Testis (tissue), 3 donors: Measurements from ENCODE around the gene SPATA32. TPM values are rescaled to one million over a fixed set of nuclear protein-coding genes. Genes with fewer than 3 reads are reported as not detected.

Source experiments
- DNase-seq: peaks from one replicate; pipeline ENCODE4 v3.0.0-alpha.2; 2019
- H3K27ac ChIP-seq, 2 donors: fragments of 200-600 bp; sonication (generic); one replicate each; pipeline ENCODE4 v1.5.1; 2019
- H3K27me3 ChIP-seq: fragments of 200-600 bp; sonication (generic); one replicate; pipeline ENCODE4 v1.5.1; 2019
- H3K36me3 ChIP-seq: fragments of 200-600 bp; sonication (generic); one replicate; pipeline ENCODE4 v1.5.1; 2017; ENCODE audit warnings: low read depth; ENCODE audit errors: missing control alignments
- H3K4me1 ChIP-seq: fragments of 200-600 bp; sonication (generic); one replicate; pipeline ENCODE4 v1.5.1; 2019
- H3K4me3 ChIP-seq, 2 donors: fragments of 200-600 bp; sonication (generic); one replicate each; pipeline ENCODE4 v1.5.1; 2017 to 2019
- H3K9me3 ChIP-seq: fragments of 200-600 bp; sonication (generic); one replicate; pipeline ENCODE4 v1.5.1; 2017
- POLR2A ChIP-seq: fragments of 450-650 bp; IDR thresholded peaks from one replicate; pipeline ENCODE4 v1.6.1; 2017; ENCODE audit warnings: antibody characterized with exemption, mild to moderate bottlenecking, moderate library complexity
- WGBS, 2 donors: methylation state at CpG; one replicate each; pipeline ENCODE4 v1.1.5; 2018; 5-methylcytosine and 5-hydroxymethylcytosine counted together
- intact Hi-C: fragments of 100-400 bp; cut with DNase I; formaldehyde crosslinking; loops from one replicate; pipeline ENCODE4 v1.15.1; 2023; ENCODE audit warnings: low total_unique reads
- polyA plus RNA-seq: library from polyadenylated mRNA; stranded (reverse); fragments of 350-450 nt; fragmentation: Illumina TruSeq; extraction: RNeasy Lipid Tissue Mini Kit (QIAGEN cat#74804); gene quantifications from one replicate; pipeline ENCODE4 v1.2.3, GENCODE V29; 2014; ENCODE audit warnings: low read depth, low replicate concordance; ENCODE audit not compliant: insufficient read depth
- total RNA-seq, 2 donors: library from RNA; depleted of rRNA; stranded (reverse); fragments of >200 nt; gene quantifications; one replicate each; pipeline ENCODE4 v1.2.3, GENCODE V29; 2016
- TF ChIP-seq, protein P1 (sequence below), 3 experiments: fragments of 450-650 bp in 2 of 3; fragments of 200-600 bp in 1 of 3; sonication (generic) in 1 of 3; IDR thresholded peaks; one replicate each; pipeline ENCODE4 v1.5.1; 2016 to 2019; ENCODE audit warnings: antibody characterized with exemption in 3 of 3, mild to moderate bottlenecking in 2 of 3, moderate library complexity in 1 of 3

Gene SPATA32
- total and polyA plus RNA-seq, 3 donors from 2014 or later = 15.5 to 72.0 (median 47.4) TPM

GRCh38 chr17:45248132-45248957 is 13.5 kb downstream of the SPATA32 start:
- H3K4me1 ChIP-seq = peaks cover 20% of the 10 kb centered on the region
- peak overlapping the region; percentile 34 to 59 for H3K4me3 ChIP-seq
- WGBS, 2 donors = 21 to 32% methylated on average over 13 to 36 of the region's 39 CpGs
- no peaks in the 10 kb centered on the region for H3K36me3 ChIP-seq
- no peaks in the 10 kb centered on the region for H3K27me3 ChIP-seq
- intact Hi-C loops = no loop called here
- DNase-seq = no peak
- no peak for TF ChIP-seq POLR2A
- TF ChIP-seq, protein P1, sequence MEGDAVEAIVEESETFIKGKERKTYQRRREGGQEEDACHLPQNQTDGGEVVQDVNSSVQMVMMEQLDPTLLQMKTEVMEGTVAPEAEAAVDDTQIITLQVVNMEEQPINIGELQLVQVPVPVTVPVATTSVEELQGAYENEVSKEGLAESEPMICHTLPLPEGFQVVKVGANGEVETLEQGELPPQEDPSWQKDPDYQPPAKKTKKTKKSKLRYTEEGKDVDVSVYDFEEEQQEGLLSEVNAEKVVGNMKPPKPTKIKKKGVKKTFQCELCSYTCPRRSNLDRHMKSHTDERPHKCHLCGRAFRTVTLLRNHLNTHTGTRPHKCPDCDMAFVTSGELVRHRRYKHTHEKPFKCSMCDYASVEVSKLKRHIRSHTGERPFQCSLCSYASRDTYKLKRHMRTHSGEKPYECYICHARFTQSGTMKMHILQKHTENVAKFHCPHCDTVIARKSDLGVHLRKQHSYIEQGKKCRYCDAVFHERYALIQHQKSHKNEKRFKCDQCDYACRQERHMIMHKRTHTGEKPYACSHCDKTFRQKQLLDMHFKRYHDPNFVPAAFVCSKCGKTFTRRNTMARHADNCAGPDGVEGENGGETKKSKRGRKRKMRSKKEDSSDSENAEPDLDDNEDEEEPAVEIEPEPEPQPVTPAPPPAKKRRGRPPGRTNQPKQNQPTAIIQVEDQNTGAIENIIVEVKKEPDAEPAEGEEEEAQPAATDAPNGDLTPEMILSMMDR (IDR thresholded peaks at IDR 0.05) = no peak
- no peak overlapping the region for H3K27ac ChIP-seq
- no peaks in the 10 kb centered on the region for H3K9me3 ChIP-seq

DNA sequence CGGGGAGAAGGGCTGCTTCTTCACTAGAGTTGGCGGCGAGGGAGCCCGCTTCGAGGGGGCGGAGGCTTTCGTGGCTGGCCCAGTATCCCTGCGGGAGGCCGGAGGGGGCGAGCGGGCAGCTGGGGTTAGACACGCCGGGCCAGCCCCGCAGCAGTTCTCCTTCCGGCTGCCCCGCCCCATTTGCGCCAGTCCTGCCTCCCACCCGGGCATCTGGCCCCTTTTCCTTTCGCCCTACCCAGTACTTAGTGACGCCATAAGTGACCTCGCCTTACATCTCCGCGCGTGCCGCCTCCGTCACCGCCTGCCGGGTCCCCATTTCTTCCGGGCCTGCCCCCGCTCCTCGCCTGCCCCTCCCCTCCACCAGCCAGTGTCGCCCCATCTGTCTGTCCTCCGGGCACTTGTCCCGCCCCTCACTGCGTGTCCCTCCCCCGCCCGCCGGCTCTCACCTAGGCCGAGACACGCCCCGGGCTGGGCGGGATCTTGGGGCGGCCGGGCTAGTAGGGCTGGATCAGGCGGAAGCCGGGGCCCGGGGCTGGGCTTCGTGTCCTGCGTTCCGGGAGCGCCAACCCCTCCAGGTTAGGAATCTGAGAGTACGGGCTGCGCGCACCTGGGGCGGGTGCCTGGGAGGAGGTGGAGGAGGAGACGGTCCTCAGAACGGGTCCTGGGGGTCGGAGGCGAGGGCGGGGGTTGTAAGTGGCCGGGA is 14.3 kb downstream of the SPATA32 start:
- no peaks in the 10 kb centered on the region for H3K36me3 ChIP-seq
- TF ChIP-seq, protein P1 (IDR thresholded peaks at IDR 0.05) = no peak
- H3K4me1 ChIP-seq = peaks cover 17% of the 10 kb centered on the region
- no peaks in the 10 kb centered on the region for H3K27me3 ChIP-seq
- DNase-seq = peak; percentile 91
- WGBS, 2 donors = 1 to 6% methylated on average over 37 to 61 of the region's 61 CpGs
- intact Hi-C loops = no loop called here
- peak overlapping the region; percentile 34 to 59 for H3K4me3 ChIP-seq
- no peak overlapping the region for H3K27ac ChIP-seq
- no peaks in the 10 kb centered on the region for H3K9me3 ChIP-seq

- Histone ChIP-seq H3K4me3 (peak overlapping the region; percentile 34 to 59), H3K4me1 (peaks cover 17% of the 10 kb centered on the region), H3K9me3 (no peaks in the 10 kb centered on the region), H3K36me3 (no peaks in the 10 kb centered on the region), H3K27me3 (no peaks in the 10 kb centered on the region), H3K27ac (peak overlapping the region in 1 of 2 donors; percentile 6)
- peak; percentile 50 for DNase-seq
- intact Hi-C loops = no loop called here
- 0 to 8% methylated on average over 14 to 33 of the region's 33 CpGs for WGBS, 2 donors
- TF ChIP-seq POLR2A = no peak
- TF ChIP-seq, protein P1 (IDR thresholded peaks at IDR 0.05) = peak in 2 of 3 experiments; percentile 26 to 36
Observed at GRCh38 chr17:45246861-45247428, 14.9 kb downstream of the SPATA32 start.

- 36 to 61% methylated on average over 8 of the region's 8 CpGs for WGBS, 2 donors
- H3K9me3 ChIP-seq = no peaks in the 10 kb centered on the region
- no peak overlapping the region for H3K4me3 ChIP-seq
- TF ChIP-seq POLR2A = no peak
- TF ChIP-seq, protein P1 (IDR thresholded peaks at IDR 0.05) = no peak
- intact Hi-C loops = no loop called here
- no peak for DNase-seq
- peaks cover 19% of the 10 kb centered on the region for H3K4me1 ChIP-seq
- H3K27ac ChIP-seq = no peak overlapping the region
- no peaks in the 10 kb centered on the region for H3K27me3 ChIP-seq
- no peaks in the 10 kb centered on the region for H3K36me3 ChIP-seq
Observed at GRCh38 chr17:45246338-45246737, 15.6 kb downstream of the SPATA32 start.
